PC-3 (cell line): ENCODE measurements around the gene RYR2.

Experiments used
- CTCF ChIP-seq: fragments of 300-600 bp; sonication (generic); conservative IDR thresholded peaks from 2 replicates; pipeline ENCODE4 v1.5.1; 2017; ENCODE audit warnings: antibody characterized with exemption, low read depth, mild to moderate bottlenecking, low read length
- EZH2 ChIP-seq: fragments of 300-600 bp; sonication (generic); IDR thresholded peaks from one replicate; pipeline ENCODE4 v1.6.1; 2017; ENCODE audit warnings: antibody characterized with exemption, mild to moderate bottlenecking, low read length; ENCODE audit not compliant: unreplicated experiment

- no peak for TF ChIP-seq CTCF
- TF ChIP-seq EZH2: no peak
Observed at GRCh38 chr1:237341391-237341790, 299.4 kb downstream of the RYR2 start.
